EH (cell line): ENCODE results near the gene VGLL3.
"Not testable (repeated sequence)": the region's sequence is repeated elsewhere in the genome, so short reads cannot be mapped to it uniquely, and the experiment has no call there.

Experiments used
- DNase-seq: peaks from one replicate; pipeline ENCODE4 v3.0.0-alpha.2; 2015; ENCODE audit warnings: low read depth

Gene VGLL3, protein sequence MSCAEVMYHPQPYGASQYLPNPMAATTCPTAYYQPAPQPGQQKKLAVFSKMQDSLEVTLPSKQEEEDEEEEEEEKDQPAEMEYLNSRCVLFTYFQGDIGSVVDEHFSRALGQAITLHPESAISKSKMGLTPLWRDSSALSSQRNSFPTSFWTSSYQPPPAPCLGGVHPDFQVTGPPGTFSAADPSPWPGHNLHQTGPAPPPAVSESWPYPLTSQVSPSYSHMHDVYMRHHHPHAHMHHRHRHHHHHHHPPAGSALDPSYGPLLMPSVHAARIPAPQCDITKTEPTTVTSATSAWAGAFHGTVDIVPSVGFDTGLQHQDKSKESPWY

DNA sequence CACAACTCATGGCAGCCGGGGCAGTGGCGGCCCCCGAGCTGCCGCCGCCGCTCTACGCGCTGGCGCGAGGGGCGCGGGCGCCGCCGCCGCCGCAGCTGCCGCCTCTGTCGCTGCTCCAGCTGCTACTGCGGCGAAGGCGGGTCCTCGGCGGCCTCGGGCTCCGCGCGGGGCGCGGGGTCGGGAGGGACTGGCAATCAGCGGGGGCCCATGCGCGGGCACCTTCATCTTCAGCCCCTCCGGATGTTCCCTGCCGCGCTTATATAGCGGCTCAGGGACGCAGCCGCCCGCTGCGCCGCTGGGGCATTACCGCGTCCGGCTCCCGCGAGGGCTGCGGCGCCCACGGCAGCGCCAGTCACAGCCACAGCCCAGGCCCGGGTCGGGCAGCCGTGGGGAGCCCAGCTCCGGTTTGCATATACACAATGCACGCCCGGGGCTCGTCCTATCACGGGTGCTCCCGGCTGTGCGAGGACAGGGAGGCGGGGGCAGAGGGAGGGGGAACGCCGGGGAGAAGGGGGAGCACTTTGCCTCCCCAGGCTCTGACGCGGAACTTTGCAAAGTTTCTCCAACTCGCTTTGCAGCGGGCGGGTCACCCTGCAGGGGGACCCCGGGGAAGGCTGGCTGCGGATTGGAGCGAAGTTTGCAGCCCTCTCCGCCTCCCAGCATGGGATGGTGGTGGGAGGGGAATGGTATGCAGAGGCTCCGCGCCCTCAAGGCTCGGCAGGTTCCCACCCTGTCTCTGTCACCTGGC is at the start of gene VGLL3:
Gene VGLL3 (minus strand): TSS at position 416 of the 748 bp plus-strand sequence. CDS start 406 bp downstream, at position 10.
- peak; percentile 92 for DNase-seq

- no peak for DNase-seq
Measured at GRCh38 chr3:87037652-87038051, 46.7 kb upstream of the VGLL3 start.

GRCh38 chr3:87036671-87037070 is 45.7 kb upstream of the VGLL3 start:
- no peak for DNase-seq

DNA sequence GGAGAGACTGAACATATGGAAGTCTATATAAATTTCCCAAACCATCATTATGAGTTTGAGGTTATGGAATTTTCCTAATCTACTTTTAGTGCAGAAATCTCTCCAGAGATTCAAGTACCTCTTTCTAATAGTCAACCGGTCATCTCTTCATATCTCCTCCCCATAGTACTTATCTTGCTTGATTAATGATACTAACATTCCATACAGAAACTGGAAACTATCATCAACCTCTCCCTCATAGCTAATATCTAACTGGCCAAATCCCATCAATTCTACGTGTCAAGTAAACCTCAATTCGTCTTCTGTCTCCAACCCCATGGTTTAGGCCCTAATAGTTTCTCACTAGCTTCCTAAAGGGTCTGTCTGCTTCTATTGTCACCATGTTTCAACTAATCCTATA is 44.4 kb upstream of the VGLL3 start:
- DNase-seq = no peak

GRCh38 chr3:87033205-87033604 is 42.3 kb upstream of the VGLL3 start:
- peak; percentile 6 for DNase-seq

- no peak for DNase-seq
Measured at GRCh38 chr3:87025661-87026645, 35.0 kb upstream of the VGLL3 start.

DNA sequence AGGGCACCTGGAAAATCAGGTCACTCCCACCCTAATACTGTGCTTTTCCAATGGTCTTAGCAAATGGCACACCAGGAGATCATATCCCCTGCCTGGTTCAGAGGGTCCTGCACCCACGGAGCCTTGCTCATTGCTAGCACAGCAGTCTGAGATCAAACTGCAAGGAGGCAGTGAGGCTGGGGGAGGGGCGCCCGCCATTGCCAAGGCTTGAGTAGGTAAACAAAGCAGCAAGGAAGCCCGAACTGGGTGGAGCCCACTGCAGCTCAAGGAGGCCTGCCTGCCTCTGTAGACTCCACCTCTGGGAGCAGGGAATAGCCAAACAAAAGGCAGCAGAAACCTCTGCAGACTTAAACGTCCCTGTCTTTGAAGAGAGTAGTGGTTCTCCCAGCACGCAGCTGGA is 26.4 kb upstream of the VGLL3 start:
- DNase-seq = not testable (repeated sequence)

- DNase-seq = peak; percentile 43
Measured at GRCh38 chr3:87009271-87009670, 18.3 kb upstream of the VGLL3 start.

DNA sequence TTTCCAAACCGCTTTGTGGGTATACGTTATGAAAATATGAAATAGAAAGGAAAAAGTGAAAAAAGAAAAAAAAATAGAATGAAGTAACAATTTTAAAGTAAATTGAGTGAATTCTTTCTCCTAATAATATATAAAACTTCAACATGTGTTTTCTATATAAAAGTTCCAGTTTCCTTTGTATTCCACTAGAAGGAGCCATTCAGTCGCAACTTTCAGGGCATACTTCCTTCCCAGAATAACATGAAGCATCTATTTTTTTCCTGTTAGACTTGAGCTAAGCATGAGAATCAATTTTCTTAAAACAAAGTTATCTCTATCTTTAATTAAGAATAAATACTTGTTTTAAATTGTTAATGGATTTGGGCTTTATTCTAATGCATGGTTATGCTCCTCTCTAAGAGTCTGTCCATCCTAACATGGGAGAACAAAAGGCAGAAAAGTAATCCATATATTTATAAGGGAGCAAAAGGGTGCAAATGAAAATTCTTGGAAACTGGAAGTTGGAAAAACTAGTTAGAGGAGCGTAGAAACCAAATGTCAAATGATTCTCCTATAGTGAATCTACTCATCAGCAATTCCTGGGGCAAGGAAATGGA is 16.0 kb upstream of the VGLL3 start:
- DNase-seq = peak; percentile 55

DNA sequence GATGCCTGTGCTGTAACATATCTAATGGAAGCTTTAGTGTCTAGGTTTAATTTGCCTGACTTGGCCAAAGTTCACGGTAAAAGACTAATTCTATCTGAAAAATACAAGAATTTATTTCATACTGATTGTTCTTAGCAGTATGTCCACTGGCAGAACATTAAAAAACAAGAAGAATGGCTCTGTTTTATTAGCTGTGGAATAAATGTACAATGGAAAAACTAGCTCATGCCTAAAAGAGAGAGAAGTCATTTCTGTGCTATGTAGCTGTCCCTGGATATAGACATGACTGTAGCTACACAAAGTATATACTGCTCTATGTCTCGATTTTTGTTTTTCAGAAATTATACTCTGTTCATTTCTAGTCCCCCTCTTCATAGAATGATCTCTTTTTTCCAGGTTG is 13.9 kb upstream of the VGLL3 start:
- DNase-seq = no peak

DNA sequence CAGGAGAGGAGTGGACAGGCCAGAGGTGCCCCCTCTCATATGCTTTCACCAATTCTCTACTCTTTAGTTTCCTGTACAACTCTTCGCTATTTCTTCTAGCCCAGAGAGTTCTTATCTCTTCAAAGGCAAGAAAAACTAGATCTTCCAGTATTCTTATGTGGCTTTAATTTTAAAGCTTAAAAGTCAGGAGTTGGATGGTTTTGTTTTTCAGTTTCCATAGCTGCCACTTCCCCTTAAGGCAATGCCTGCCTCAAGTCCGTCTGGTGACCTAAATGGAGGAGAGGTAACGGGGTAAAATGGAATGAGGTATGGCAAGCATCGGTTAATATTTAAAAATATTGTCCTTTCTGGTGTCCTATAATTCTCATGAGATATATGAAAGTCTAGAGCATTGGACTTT is 11.4 kb upstream of the VGLL3 start:
- DNase-seq = no peak

DNA sequence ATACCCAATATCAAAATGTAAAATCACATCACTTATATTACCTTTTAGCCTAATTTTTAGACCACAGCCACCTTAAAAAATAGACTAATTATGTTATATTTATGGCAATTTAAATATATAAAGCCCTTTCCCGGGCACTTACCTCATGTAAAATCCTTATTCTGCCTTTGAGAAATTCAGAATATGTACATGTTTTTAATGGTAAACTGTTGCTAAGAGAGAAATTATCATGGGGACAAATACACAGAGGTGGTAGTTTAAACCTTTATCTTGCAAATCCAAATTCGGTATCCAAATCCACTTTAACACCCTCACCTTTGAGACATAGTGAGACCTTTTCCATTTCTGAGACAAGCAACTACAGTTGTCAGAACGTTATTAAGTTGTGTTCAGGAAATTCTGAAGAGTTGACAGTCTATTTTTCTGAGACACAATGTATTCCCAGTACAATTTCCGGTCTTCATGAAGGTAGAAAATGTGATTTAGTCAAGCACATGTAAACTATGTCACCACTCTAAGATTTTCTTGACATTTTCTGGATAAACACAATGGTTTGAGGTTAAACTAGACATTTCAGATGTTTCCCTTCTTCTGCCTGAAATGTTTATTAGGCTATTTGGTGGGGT is 10.6 kb upstream of the VGLL3 start:
- no peak for DNase-seq

- no peak for DNase-seq
Measured at GRCh38 chr3:87000940-87001339, 10.0 kb upstream of the VGLL3 start.

DNA sequence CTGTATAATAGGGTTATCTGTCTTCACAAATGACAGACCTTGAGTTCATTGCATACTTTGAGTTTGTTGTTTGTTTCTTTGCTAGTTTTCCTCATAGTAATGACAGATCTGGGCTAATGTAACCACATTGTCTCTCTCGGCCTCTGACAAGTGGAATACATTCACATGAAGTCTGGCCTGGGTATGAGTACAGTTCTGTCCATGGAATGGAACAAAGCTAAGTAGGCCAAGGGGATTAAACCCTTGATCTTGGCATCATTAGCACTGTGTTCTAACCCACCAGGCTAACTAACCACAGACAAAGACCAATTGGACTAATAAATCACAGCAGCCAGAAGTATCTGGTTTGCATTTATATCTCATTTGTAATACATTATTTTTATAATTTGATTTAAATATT is 7.6 kb upstream of the VGLL3 start:
- no peak for DNase-seq

- DNase-seq = peak; percentile 75
Measured at GRCh38 chr3:86996261-86996955, 5.5 kb upstream of the VGLL3 start.

- DNase-seq = peak; percentile 94
Measured at GRCh38 chr3:86995537-86995936, 4.6 kb upstream of the VGLL3 start.

- DNase-seq = peak; percentile 92
Measured at GRCh38 chr3:86993704-86994103, 2.8 kb upstream of the VGLL3 start.

- peak; percentile 64 for DNase-seq
Measured at GRCh38 chr3:86991840-86992435, 989 bp upstream of the VGLL3 start.

GRCh38 chr3:86991482-86991815 is 500 bp upstream of the VGLL3 start:
- DNase-seq = no peak

- peak; percentile 55 for DNase-seq
Measured at GRCh38 chr3:86990012-86990733, 776 bp downstream of the VGLL3 start.
